ENCODE measurements around the gene PSPC1.

DNA sequence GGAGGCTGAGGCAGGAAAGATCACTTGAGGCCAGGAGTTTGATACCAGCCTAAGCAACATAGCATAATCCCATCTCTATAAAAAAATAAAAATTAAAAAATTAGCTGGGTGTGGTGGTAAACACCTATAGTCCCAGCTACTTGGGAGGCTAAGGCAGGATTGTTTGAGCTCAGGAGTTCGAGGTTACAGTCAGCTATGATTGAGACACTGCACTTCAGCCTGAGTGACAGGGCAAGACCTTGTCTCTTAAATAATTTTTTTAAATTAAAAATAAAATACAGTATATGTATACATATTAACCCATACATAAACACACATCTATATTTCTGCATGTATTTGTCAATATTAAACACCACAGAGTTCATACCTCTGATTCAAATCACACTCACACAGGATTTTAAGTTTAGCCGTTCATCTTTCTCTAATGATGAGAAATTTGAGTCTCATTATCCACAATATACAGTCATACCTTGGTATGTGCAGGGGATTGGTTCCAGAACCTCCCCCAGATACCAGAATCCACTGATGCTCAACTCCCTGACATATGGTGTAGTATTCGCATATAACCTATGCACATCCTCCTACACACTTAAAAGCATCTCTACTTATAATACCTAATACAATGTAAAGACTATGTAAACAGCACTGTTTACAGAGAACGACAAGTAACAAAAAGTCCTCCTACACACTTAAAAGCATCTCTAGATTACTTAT, 44.7 kb downstream of the PSPC1 start:
- TF ChIP-seq, protein P1, sequence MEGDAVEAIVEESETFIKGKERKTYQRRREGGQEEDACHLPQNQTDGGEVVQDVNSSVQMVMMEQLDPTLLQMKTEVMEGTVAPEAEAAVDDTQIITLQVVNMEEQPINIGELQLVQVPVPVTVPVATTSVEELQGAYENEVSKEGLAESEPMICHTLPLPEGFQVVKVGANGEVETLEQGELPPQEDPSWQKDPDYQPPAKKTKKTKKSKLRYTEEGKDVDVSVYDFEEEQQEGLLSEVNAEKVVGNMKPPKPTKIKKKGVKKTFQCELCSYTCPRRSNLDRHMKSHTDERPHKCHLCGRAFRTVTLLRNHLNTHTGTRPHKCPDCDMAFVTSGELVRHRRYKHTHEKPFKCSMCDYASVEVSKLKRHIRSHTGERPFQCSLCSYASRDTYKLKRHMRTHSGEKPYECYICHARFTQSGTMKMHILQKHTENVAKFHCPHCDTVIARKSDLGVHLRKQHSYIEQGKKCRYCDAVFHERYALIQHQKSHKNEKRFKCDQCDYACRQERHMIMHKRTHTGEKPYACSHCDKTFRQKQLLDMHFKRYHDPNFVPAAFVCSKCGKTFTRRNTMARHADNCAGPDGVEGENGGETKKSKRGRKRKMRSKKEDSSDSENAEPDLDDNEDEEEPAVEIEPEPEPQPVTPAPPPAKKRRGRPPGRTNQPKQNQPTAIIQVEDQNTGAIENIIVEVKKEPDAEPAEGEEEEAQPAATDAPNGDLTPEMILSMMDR (CRISPR knock-in tag; IDR thresholded peaks at IDR 0.05) = no peak
- no peak for TF ChIP-seq MIER3 (CRISPR knock-in tag; IDR thresholded peaks at IDR 0.05; ENCODE audit: borderline replicate concordance)
- TF ChIP-seq ARNTL (CRISPR knock-in tag; IDR thresholded peaks at IDR 0.05) = no peak
- no peak for TF ChIP-seq EED (CRISPR knock-in tag; IDR thresholded peaks at IDR 0.05)
- TF ChIP-seq, protein P2, sequence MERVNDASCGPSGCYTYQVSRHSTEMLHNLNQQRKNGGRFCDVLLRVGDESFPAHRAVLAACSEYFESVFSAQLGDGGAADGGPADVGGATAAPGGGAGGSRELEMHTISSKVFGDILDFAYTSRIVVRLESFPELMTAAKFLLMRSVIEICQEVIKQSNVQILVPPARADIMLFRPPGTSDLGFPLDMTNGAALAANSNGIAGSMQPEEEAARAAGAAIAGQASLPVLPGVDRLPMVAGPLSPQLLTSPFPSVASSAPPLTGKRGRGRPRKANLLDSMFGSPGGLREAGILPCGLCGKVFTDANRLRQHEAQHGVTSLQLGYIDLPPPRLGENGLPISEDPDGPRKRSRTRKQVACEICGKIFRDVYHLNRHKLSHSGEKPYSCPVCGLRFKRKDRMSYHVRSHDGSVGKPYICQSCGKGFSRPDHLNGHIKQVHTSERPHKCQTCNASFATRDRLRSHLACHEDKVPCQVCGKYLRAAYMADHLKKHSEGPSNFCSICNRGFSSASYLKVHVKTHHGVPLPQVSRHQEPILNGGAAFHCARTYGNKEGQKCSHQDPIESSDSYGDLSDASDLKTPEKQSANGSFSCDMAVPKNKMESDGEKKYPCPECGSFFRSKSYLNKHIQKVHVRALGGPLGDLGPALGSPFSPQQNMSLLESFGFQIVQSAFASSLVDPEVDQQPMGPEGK (CRISPR knock-in tag; IDR thresholded peaks at IDR 0.05) = no peak
- no peak for TF ChIP-seq FOXK1 (CRISPR knock-in tag; IDR thresholded peaks at IDR 0.05; ENCODE audit: borderline replicate concordance, low read depth)
- TF ChIP-seq EP300 (IDR thresholded peaks at IDR 0.05; ENCODE audit: low read depth in 2 of 2, low read length in 2 of 2) = no peak
- no peak for TF ChIP-seq EP300 (CRISPR knock-in tag; IDR thresholded peaks at IDR 0.05; ENCODE audit: borderline replicate concordance)
- no peak for TF ChIP-seq JUNB (CRISPR knock-in tag; IDR thresholded peaks at IDR 0.05; ENCODE audit: borderline replicate concordance)
